BE2C (cell line): ENCODE measurements around the gene ADGRD1.
"Not testable (repeated sequence)": the region's sequence is repeated elsewhere in the genome, so short reads cannot be mapped to it uniquely, and the experiment has no call there.

Experiments used
- DNase-seq: peaks from one replicate; pipeline ENCODE4 v3.0.0-alpha.2; 2020
- H3K27me3 ChIP-seq: fragments of 250-450 bp; sonication (Bioruptor Pico); 2 replicates; pipeline ENCODE4 v1.5.1; 2020; ENCODE audit warnings: mild to moderate bottlenecking
- H3K36me3 ChIP-seq: fragments of 250-450 bp; sonication (Bioruptor Pico); 2 replicates; pipeline ENCODE4 v1.5.1; 2020; ENCODE audit warnings: mild to moderate bottlenecking
- H3K4me1 ChIP-seq: fragments of 250-450 bp; sonication (Bioruptor Pico); 2 replicates; pipeline ENCODE4 v1.5.1; 2020
- H3K4me3 ChIP-seq: 2 replicates; pipeline ENCODE4 v1.5.1; 2011; ENCODE audit warnings: low read depth, low read length
- H3K9me3 ChIP-seq: fragments of 250-450 bp; sonication (Bioruptor Pico); 2 replicates; pipeline ENCODE4 v1.5.1; 2020
- TF ChIP-seq, protein P1 (sequence below): IDR thresholded peaks from 2 replicates; pipeline ENCODE4 v1.5.1; 2012; ENCODE audit warnings: mild to moderate bottlenecking, low read depth, low read length

Gene ADGRD1

DNA sequence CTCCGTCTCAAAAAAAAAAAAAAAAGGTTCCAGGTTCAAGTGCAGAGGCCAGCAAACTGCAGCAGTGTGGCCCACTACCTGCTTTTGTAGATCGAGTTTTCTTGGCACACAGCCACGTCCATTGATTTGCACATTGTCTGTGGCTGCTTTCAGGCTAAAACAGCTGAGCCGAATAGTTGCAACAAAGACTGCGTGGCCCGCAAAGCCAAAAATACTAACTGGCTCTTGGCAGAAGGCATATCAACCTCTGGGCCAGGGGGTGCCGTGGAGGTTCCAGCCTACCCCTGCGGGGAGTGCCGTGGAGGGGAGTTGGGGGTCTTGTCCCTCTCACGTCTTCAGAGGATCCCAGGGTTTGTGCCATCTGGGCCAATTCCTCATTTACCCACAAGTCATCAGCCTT lies 170.1 kb downstream of the ADGRD1 start:
- Histone ChIP-seq H3K27me3 (no peaks in the 10 kb centered on the region), H3K4me3 (no peak overlapping the region), H3K9me3 (no peaks in the 10 kb centered on the region), H3K36me3 (no peaks in the 10 kb centered on the region), H3K4me1 (no peaks in the 10 kb centered on the region)
- DNase-seq = no peak
- TF ChIP-seq, protein P1, sequence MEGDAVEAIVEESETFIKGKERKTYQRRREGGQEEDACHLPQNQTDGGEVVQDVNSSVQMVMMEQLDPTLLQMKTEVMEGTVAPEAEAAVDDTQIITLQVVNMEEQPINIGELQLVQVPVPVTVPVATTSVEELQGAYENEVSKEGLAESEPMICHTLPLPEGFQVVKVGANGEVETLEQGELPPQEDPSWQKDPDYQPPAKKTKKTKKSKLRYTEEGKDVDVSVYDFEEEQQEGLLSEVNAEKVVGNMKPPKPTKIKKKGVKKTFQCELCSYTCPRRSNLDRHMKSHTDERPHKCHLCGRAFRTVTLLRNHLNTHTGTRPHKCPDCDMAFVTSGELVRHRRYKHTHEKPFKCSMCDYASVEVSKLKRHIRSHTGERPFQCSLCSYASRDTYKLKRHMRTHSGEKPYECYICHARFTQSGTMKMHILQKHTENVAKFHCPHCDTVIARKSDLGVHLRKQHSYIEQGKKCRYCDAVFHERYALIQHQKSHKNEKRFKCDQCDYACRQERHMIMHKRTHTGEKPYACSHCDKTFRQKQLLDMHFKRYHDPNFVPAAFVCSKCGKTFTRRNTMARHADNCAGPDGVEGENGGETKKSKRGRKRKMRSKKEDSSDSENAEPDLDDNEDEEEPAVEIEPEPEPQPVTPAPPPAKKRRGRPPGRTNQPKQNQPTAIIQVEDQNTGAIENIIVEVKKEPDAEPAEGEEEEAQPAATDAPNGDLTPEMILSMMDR = no peak

DNA sequence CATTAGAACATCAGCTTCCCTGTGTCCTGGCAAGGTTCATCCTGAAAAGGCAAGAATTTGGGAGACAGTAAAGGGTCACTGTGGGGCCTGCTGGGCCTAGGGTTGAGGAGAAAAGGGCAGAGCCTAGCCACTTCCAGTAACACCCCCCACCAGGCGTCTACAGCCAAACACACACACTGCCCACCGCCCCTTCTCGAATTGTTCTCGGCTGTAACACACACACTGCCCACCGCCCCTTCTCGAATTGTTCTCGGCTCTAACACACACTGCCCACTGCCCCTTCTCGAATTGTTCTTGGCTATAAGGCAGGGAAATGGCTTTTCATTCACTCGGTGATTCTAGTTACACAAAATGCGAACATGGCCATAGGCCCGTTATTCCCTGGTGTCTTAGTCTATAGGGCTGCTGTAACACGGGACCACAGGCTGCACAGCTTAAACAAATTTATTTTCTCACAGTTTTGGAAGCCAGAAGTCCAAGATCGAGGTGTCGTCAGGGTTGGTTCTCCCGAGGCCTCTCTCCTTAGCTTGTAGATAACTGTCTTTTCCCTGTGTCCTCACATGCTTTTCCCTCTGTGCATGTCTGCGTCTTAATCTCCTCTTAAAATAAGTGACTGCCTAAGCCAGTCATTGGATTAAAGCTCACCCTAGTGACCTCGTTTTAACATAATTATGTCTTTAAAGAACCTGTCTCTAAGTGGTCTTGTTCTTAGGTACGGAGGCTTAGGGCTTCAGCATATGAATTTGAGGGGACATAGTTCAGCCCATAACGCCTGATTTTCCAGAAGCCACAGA lies 171.0 kb downstream of the ADGRD1 start:
- H3K36me3 ChIP-seq = no peaks in the 10 kb centered on the region
- H3K9me3 ChIP-seq = no peaks in the 10 kb centered on the region
- H3K27me3 ChIP-seq = no peaks in the 10 kb centered on the region
- no peaks in the 10 kb centered on the region; the same call in 1 of the 2 replicates for H3K4me1 ChIP-seq
- DNase-seq = no peak
- H3K4me3 ChIP-seq = no peak overlapping the region
- TF ChIP-seq, protein P1 = no peak

DNA sequence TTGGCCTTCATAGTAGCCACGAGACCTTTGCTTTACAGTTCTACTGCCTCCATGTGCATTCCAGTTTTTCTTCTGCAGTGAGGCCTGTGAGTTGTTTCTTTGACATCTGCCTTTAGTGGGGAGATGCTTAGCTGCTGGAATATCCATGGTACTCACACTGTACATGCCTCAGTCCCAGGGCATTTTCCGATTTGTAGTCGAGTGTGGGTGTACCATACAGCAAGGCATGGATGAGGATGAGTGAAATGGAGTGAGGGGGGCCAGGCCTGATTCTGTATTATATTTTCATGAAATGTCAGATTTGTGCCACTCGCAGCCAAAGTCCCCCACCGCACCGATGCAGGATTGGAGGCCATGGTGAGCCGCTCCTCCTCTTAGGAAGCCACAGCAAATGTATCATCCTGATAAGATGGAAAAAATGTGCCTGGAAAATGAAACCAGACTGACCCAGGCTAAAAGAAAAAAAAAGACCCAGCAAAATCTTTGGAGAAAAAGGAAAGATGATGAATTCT lies 173.0 kb downstream of the ADGRD1 start:
- TF ChIP-seq, protein P1 = no peak
- no peak for DNase-seq
- Histone ChIP-seq H3K4me3 (no peak overlapping the region), H3K4me1 (peaks cover 3% of the 10 kb centered on the region; the same call in 1 of the 2 replicates), H3K36me3 (no peaks in the 10 kb centered on the region), H3K27me3 (no peaks in the 10 kb centered on the region), H3K9me3 (no peaks in the 10 kb centered on the region)

DNA sequence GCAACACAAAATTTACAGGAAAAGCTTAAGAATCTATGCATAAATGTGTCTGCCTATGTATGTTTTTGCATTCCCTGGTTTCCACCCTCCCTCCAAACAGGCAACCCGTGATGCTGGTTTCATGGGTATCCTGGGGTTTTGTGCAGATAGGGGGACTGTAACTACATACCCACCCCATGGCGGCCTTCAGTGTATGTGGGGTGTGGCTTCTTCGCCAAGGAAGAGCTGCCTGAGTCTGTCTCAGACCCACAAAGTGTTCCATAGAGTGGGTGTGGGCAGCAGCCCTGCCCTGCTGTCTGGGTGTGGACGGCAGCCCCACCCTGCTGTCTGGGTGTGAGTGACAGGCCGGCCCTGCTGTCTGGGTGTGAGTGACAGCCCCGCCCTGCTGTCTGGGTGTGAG lies 174.8 kb downstream of the ADGRD1 start:
- Histone ChIP-seq H3K27me3 (no peaks in the 10 kb centered on the region), H3K9me3 (no peaks in the 10 kb centered on the region), H3K4me3 (no peak overlapping the region), H3K36me3 (no peaks in the 10 kb centered on the region), H3K4me1 (peaks cover 3% of the 10 kb centered on the region; the same call in 1 of the 2 replicates)
- no peak for DNase-seq
- TF ChIP-seq, protein P1 = no peak

DNA sequence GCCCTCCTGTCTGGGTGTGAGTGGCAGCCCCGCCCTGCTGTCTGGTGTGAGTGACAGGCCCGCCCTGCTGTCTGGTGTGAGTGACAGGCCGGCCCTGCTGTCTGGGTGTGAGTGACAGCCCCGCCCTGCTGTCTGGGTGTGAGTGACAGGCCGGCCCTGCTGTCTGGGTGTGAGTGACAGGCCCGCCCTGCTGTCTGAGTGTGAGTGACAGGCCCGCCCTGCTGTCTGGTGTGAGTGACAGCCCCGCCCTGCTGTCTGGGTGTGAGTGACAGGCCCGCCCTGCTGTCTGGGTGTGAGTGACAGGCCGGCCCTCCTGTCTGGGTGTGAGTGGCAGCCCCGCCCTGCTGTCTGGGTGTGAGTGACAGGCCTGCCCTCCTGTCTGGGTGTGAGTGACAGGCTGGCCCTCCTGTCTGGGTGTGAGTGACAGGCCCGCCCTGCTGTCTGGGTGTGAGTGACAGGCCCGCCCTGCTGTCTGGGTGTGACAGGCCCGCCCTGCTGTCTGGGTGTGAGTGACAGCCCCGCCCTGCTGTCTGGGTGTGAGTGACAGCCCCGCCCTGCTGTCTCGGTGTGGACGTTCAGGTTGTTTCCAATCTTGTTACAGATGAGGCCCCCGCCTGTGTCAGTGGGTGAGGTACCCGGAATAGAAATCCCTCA lies 175.4 kb downstream of the ADGRD1 start:
- H3K9me3 ChIP-seq, H3K4me1 ChIP-seq, H3K27me3 ChIP-seq, H3K4me3 ChIP-seq, H3K36me3 ChIP-seq, DNase-seq: not testable (repeated sequence)

DNA sequence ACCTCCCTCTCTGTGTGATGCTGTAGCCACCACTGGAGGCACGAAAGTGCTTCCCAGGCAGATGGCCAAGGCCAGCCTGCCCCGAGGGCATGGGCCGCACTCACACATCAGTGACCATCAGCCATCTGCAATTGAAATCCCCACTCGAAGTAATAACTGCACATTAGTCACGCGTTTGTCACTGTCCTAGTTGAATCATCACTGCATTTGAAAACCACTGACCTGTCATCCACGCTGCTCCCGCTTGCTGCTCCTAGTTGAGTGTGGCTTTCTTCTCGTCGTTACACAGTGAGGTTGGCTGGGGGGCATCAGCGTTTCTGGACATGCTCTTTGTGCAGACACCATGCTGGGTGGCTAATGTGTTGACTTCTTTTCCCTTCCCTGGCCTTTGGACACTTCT lies 176.1 kb downstream of the ADGRD1 start:
- Histone ChIP-seq H3K36me3 (no peaks in the 10 kb centered on the region), H3K9me3 (no peaks in the 10 kb centered on the region), H3K4me1 (peaks cover 3% of the 10 kb centered on the region; the same call in 1 of the 2 replicates), H3K27me3 (no peaks in the 10 kb centered on the region), H3K4me3 (no peak overlapping the region)
- TF ChIP-seq, protein P1 = peak; percentile 12; the same call in 1 of the 2 replicates
- DNase-seq = peak; percentile 71
